Esophagus (tissue), 2 donors: Measurements from ENCODE around the gene MPV17L. TPM values are rescaled to one million over a fixed set of nuclear protein-coding genes. Genes with fewer than 3 reads are reported as not detected.
"Not testable (repeated sequence)": the region's sequence is repeated elsewhere in the genome, so short reads cannot be mapped to it uniquely, and the experiment has no call there.

ENCODE experiments used
- H3K27ac ChIP-seq, 2 donors: one replicate each; pipeline ENCODE4 v1.5.1; 2013; ENCODE audit warnings: low read depth in 2 of 2, mild to moderate bottlenecking in 2 of 2, inconsistent platforms in 1 of 2, low read length in 1 of 2, moderate library complexity in 1 of 2
- H3K27me3 ChIP-seq, 2 donors: one replicate each; pipeline ENCODE4 v1.6.1; 2013; ENCODE audit warnings: low read length in 2 of 2, control low read depth in 1 of 2, mild to moderate bottlenecking in 1 of 2; ENCODE audit not compliant: insufficient read depth in 2 of 2, control insufficient read depth in 1 of 2
- H3K36me3 ChIP-seq, 2 donors: one replicate each; pipeline ENCODE4 v1.6.1; 2013; ENCODE audit warnings: low read length in 1 of 2; ENCODE audit not compliant: control insufficient read depth in 2 of 2, insufficient read depth in 2 of 2
- H3K4me1 ChIP-seq, 2 donors: one replicate each; pipeline ENCODE4 v1.6.1; 2013; ENCODE audit warnings: low read length in 1 of 2; ENCODE audit not compliant: control insufficient read depth in 2 of 2, insufficient read depth in 2 of 2
- H3K4me3 ChIP-seq, 2 donors: one replicate each; pipeline ENCODE4 v1.5.1; 2013; ENCODE audit warnings: low read length in 2 of 2, mild to moderate bottlenecking in 2 of 2, low read depth in 1 of 2, moderate library complexity in 1 of 2
- H3K9me3 ChIP-seq, 2 donors: one replicate each; pipeline ENCODE4 v1.6.1; 2013; ENCODE audit warnings: mild to moderate bottlenecking in 2 of 2, low read depth in 1 of 2, low read length in 1 of 2, moderate library complexity in 1 of 2; ENCODE audit not compliant: control insufficient read depth in 2 of 2, insufficient read depth in 1 of 2
- WGBS, 2 donors: extraction: QIAGEN DNeasy Blood & Tissue Kit; methylation state at CpG; one replicate each; pipeline ENCODE4 v1.1.7; 2013; 5-methylcytosine and 5-hydroxymethylcytosine counted together
- polyA plus RNA-seq, 2 donors: library from polyadenylated mRNA; stranded (reverse); fragments of 200-250 nt; gene quantifications; one replicate each; pipeline ENCODE4 v1.2.3, GENCODE V29; 2013
- donor health status: healthy with polysubstance abuse.
- donor health status: Bipolar disorder and iron deficiency.

Gene MPV17L
- polyA plus RNA-seq, 2 donors: 1.0 TPM

GRCh38 chr16:15443753-15444152 is 48.2 kb downstream of the MPV17L start:
- Histone ChIP-seq H3K4me3 (no peak overlapping the region), H3K36me3 (no peaks in the 10 kb centered on the region), H3K4me1 (no peaks in the 10 kb centered on the region), H3K9me3 (no peaks in the 10 kb centered on the region), H3K27me3 (no peaks in the 10 kb centered on the region), H3K27ac (no peak overlapping the region)
- WGBS, 2 donors: 88 to 93% methylated on average over 4 of the region's 4 CpGs

GRCh38 chr16:15444264-15444663 is 48.7 kb downstream of the MPV17L start:
- no peaks in the 10 kb centered on the region for H3K36me3 ChIP-seq
- WGBS, 2 donors: 88 to 90% methylated on average over 3 of the region's 3 CpGs
- no peak overlapping the region for H3K27ac ChIP-seq
- H3K4me1 ChIP-seq: no peaks in the 10 kb centered on the region
- no peaks in the 10 kb centered on the region for H3K27me3 ChIP-seq
- no peak overlapping the region for H3K4me3 ChIP-seq
- H3K9me3 ChIP-seq: no peaks in the 10 kb centered on the region

- no peaks in the 10 kb centered on the region for H3K27me3 ChIP-seq
- no peaks in the 10 kb centered on the region for H3K4me1 ChIP-seq
- H3K36me3 ChIP-seq: no peaks in the 10 kb centered on the region
- WGBS, 2 donors: 84 to 85% methylated on average over 1 of the region's 1 CpG
- H3K27ac ChIP-seq: no peak overlapping the region
- H3K9me3 ChIP-seq: no peaks in the 10 kb centered on the region
- H3K4me3 ChIP-seq: no peak overlapping the region
Measured at GRCh38 chr16:15445450-15445849, 49.9 kb downstream of the MPV17L start.

GRCh38 chr16:15446901-15447300 is 51.3 kb downstream of the MPV17L start:
- Histone ChIP-seq H3K4me1 (no peaks in the 10 kb centered on the region), H3K4me3 (no peak overlapping the region), H3K27ac (no peak overlapping the region), H3K36me3 (no peaks in the 10 kb centered on the region), H3K9me3 (no peaks in the 10 kb centered on the region), H3K27me3 (no peaks in the 10 kb centered on the region)
- WGBS, 2 donors: 90 to 91% methylated on average over 5 of the region's 5 CpGs

- no peaks in the 10 kb centered on the region for H3K9me3 ChIP-seq
Measured at GRCh38 chr16:15450624-15451023, 55.1 kb downstream of the MPV17L start.

GRCh38 chr16:15451098-15451731 is 55.7 kb downstream of the MPV17L start:
- no peaks in the 10 kb centered on the region for H3K36me3 ChIP-seq
- no peaks in the 10 kb centered on the region for H3K4me1 ChIP-seq
- H3K4me3 ChIP-seq: no peak overlapping the region
- H3K9me3 ChIP-seq: no peaks in the 10 kb centered on the region
- WGBS, 2 donors: 74 to 76% methylated on average over 10 of the region's 10 CpGs
- H3K27ac ChIP-seq: no peak overlapping the region
- H3K27me3 ChIP-seq: no peaks in the 10 kb centered on the region

More at GRCh38 chr16:15450624-15451023, 55.1 kb downstream of the MPV17L start:
- Histone ChIP-seq H3K4me1 (no peaks in the 10 kb centered on the region), H3K27me3 (no peaks in the 10 kb centered on the region), H3K36me3 (no peaks in the 10 kb centered on the region), H3K4me3 (no peak overlapping the region), H3K27ac (no peak overlapping the region)
- 54 to 65% methylated on average over 6 of the region's 6 CpGs for WGBS, 2 donors

GRCh38 chr16:15452246-15452855 is 56.8 kb downstream of the MPV17L start:
- Histone ChIP-seq H3K4me3 (no peak overlapping the region), H3K36me3 (no peaks in the 10 kb centered on the region), H3K27me3 (no peaks in the 10 kb centered on the region), H3K27ac (no peak overlapping the region), H3K4me1 (no peaks in the 10 kb centered on the region), H3K9me3 (no peaks in the 10 kb centered on the region)
- WGBS, 2 donors: 77% methylated on average over 8 of the region's 8 CpGs

- H3K36me3 ChIP-seq, H3K27me3 ChIP-seq, H3K4me1 ChIP-seq, H3K9me3 ChIP-seq, H3K4me3 ChIP-seq, H3K27ac ChIP-seq: not testable (repeated sequence)
- WGBS, 2 donors: 87 to 88% methylated on average over 7 of the region's 7 CpGs
Measured at GRCh38 chr16:15453296-15453695, 57.7 kb downstream of the MPV17L start.

GRCh38 chr16:15454933-15455332 is 59.4 kb downstream of the MPV17L start:
- H3K4me1 ChIP-seq, H3K27ac ChIP-seq, H3K36me3 ChIP-seq, H3K27me3 ChIP-seq, H3K9me3 ChIP-seq, H3K4me3 ChIP-seq: not testable (repeated sequence)
- 83 to 93% methylated on average over 11 of the region's 11 CpGs for WGBS, 2 donors

GRCh38 chr16:15457400-15457799 is 61.8 kb downstream of the MPV17L start:
- Histone ChIP-seq H3K4me1 (no peaks in the 10 kb centered on the region), H3K9me3 (no peaks in the 10 kb centered on the region), H3K27ac (no peak overlapping the region), H3K27me3 (no peaks in the 10 kb centered on the region), H3K4me3 (no peak overlapping the region), H3K36me3 (no peaks in the 10 kb centered on the region)
- 85 to 86% methylated on average over 3 of the region's 3 CpGs for WGBS, 2 donors
